Sigmoid colon (tissue), 4 donors: ENCODE data around the gene TRPM6.

Source experiments
- EP300 ChIP-seq, 4 donors: sonication (generic); formaldehyde crosslinking; IDR thresholded peaks; one replicate each; pipeline ENCODE4 v1.6.1; 2017; ENCODE audit warnings: antibody characterized with exemption in 4 of 4
- POLR2A ChIP-seq, 2 donors: fragments of 450-650 bp; IDR thresholded peaks; one replicate each; pipeline ENCODE4 v1.6.1; 2016; ENCODE audit warnings: antibody characterized with exemption in 2 of 2, mild to moderate bottlenecking in 2 of 2, moderate library complexity in 2 of 2
- POLR2AphosphoS5 ChIP-seq, 4 donors: sonication (generic); formaldehyde crosslinking; IDR thresholded peaks; one replicate each; pipeline ENCODE4 v1.6.1; 2017; ENCODE audit warnings: antibody characterized with exemption in 4 of 4
- TF ChIP-seq, protein P1 (sequence below), 4 experiments: fragments of 450-650 bp in 3 of 4; fragments of 200-600 bp in 1 of 4; IDR thresholded peaks; one replicate each; pipeline ENCODE4 v1.5.1; 2016 to 2019; ENCODE audit warnings: antibody characterized with exemption in 4 of 4, mild to moderate bottlenecking in 3 of 4, moderate library complexity in 2 of 4

DNA sequence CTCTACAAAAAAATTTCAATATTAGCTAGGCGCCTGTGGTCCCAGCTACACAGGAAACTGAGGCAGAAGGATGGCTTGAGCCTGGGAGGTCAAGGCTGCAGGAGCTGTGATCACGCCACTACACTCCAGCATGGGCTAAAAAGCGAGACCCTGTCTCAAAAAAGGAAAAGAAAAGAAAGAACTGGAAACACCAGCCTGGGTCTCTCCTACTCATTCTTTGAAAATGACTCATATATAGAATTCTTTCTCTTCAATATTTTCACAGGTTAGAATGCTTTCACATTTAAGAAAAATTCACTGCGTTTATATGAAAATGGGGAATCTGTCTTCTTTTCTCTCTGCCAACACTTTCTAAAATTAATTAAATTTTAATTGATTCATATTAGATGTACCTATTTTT is 115.6 kb downstream of the TRPM6 start:
- TF ChIP-seq, protein P1, sequence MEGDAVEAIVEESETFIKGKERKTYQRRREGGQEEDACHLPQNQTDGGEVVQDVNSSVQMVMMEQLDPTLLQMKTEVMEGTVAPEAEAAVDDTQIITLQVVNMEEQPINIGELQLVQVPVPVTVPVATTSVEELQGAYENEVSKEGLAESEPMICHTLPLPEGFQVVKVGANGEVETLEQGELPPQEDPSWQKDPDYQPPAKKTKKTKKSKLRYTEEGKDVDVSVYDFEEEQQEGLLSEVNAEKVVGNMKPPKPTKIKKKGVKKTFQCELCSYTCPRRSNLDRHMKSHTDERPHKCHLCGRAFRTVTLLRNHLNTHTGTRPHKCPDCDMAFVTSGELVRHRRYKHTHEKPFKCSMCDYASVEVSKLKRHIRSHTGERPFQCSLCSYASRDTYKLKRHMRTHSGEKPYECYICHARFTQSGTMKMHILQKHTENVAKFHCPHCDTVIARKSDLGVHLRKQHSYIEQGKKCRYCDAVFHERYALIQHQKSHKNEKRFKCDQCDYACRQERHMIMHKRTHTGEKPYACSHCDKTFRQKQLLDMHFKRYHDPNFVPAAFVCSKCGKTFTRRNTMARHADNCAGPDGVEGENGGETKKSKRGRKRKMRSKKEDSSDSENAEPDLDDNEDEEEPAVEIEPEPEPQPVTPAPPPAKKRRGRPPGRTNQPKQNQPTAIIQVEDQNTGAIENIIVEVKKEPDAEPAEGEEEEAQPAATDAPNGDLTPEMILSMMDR (IDR thresholded peaks at IDR 0.05): no peak
- TF ChIP-seq EP300 (IDR thresholded peaks at IDR 0.05) (no peak), POLR2A (IDR thresholded peaks at IDR 0.05) (no peak), POLR2AphosphoS5 (IDR thresholded peaks at IDR 0.05) (no peak)
